K562 (cell line): Measurements from ENCODE around the gene SPATA3. TPM values are rescaled to one million over a fixed set of nuclear protein-coding genes. Genes with fewer than 3 reads are reported as not detected.

Experiments
- ATAC-seq: fragments of 200-7000 bp; cut with Tn5 transposase; 3 replicates; pipeline ENCODE4 v1.9.1; 2020; ENCODE audit warnings: moderate library complexity
- BruUV-seq: library from RNA; stranded (reverse); fragments of 400-500 nt; replicated peaks from 2 replicates; lab custom pipeline; 2021; lab: Mats Ljungman, UMichigan
- CTCF ChIA-PET: fragments of 300-600 bp; formaldehyde crosslinking; extraction: SDS; loops from one replicate; lab custom pipeline; 2021; ENCODE audit warnings: low intra/inter-chr PET ratio; lab: Yijun Ruan, JAX
- POLR2A ChIA-PET: fragments of 300-600, 350-650 bp; sonication (Branson Sonifier 250); formaldehyde crosslinking; extraction: SDS; loops from one replicate; lab custom pipeline; 2021; ENCODE audit warnings: antibody characterized with exemption, inconsistent platforms; lab: Yijun Ruan, JAX
- DNase-seq, 4 experiments: peaks; one replicate each; pipeline versions ENCODE4 v3.0.0 to v3.0.0-alpha.2; 2011 to 2018; ENCODE audit warnings: low spot score in 3 of 4, mixed read lengths in 3 of 4; ENCODE audit errors: extremely low read depth in 1 of 4
- FAIRE-seq: peaks from 2 replicates; lab custom pipeline; 2011; peaks lifted over from hg19 to GRCh38; lab: Jason Lieb, UNC
- H2AFZ ChIP-seq: 2 replicates; pipeline ENCODE4 v1.6.0; 2011; ENCODE audit warnings: low read depth, low read length, control low read depth, inconsistent platforms
- H3K27ac ChIP-seq: fragments of 200-600 bp; 3 replicates; pipeline ENCODE4 v1.8.0; 2011; ENCODE audit warnings: low read depth, mild to moderate bottlenecking, control low read depth, inconsistent platforms, low read length, moderate library complexity, mixed read lengths; ENCODE audit errors: extremely low read depth
- H3K27me3 ChIP-seq, 2 experiments: fragments of 300-600 bp in 1 of 2; 2 replicates in 1 of 2; 3 replicates in 1 of 2; pipeline versions ENCODE4 v1.6.0 to v1.8.0; 2011; ENCODE audit warnings: inconsistent platforms in 2 of 2, low read length in 2 of 2, mild to moderate bottlenecking in 1 of 2, mixed read lengths in 1 of 2, moderate library complexity in 1 of 2; ENCODE audit not compliant: control insufficient read depth in 2 of 2, insufficient read depth in 2 of 2
- H3K36me3 ChIP-seq: fragments of 300-600 bp; 3 replicates; pipeline ENCODE4 v1.8.0; 2011; ENCODE audit warnings: mild to moderate bottlenecking, low read length, inconsistent platforms; ENCODE audit not compliant: control insufficient read depth, insufficient read depth
- H3K4me1 ChIP-seq, 2 experiments: fragments of 200-600 bp in 1 of 2; replicated peaks in 1 of 2; 2 replicates in 1 of 2; 3 replicates in 1 of 2; pipeline versions ENCODE4 v1.5.1 to v1.8.0; 2011; ENCODE audit warnings: inconsistent platforms in 2 of 2, low read length in 2 of 2, mild to moderate bottlenecking in 1 of 2, mixed read lengths in 1 of 2, moderate library complexity in 1 of 2; ENCODE audit not compliant: control insufficient read depth in 2 of 2, insufficient read depth in 2 of 2
- H3K4me2 ChIP-seq: 2 replicates; pipeline ENCODE4 v1.6.1; 2011; ENCODE audit warnings: low read length, control low read depth, inconsistent platforms, mixed read lengths; ENCODE audit not compliant: insufficient read depth
- H3K4me3 ChIP-seq: fragments of 200-600 bp; sonication (generic), shearing (Covaris generic); 2 replicates; pipeline ENCODE4 v1.5.1; 2016; ENCODE audit warnings: control low read depth, inconsistent platforms
- H3K79me2 ChIP-seq: fragments of 200-600 bp; 3 replicates; pipeline ENCODE4 v1.8.0; 2011; ENCODE audit warnings: low read length, inconsistent platforms; ENCODE audit not compliant: control insufficient read depth, insufficient read depth
- H3K9ac ChIP-seq, 2 experiments: 2 replicates each; pipeline versions ENCODE4 v1.6.0 to v1.6.1; 2011; ENCODE audit warnings: low read depth in 2 of 2, low read length in 2 of 2, control low read depth in 1 of 2, inconsistent platforms in 1 of 2, mild to moderate bottlenecking in 1 of 2, mixed read lengths in 1 of 2; ENCODE audit not compliant: insufficient read depth in 1 of 2
- H3K9me1 ChIP-seq: one replicate; pipeline ENCODE4 v1.6.0; 2011; ENCODE audit warnings: inconsistent platforms, mild to moderate bottlenecking, low read length, moderate library complexity; ENCODE audit not compliant: control insufficient read depth, insufficient read depth
- H3K9me3 ChIP-seq: replicated peaks from 2 replicates; pipeline ENCODE4 v1.5.1; 2011; ENCODE audit warnings: low read depth, low read length, inconsistent platforms; ENCODE audit not compliant: control insufficient read depth, insufficient read depth
- H4K20me1 ChIP-seq: replicated peaks from 2 replicates; pipeline ENCODE4 v1.6.1; 2011; ENCODE audit warnings: low read length, inconsistent platforms, mixed read lengths; ENCODE audit not compliant: control insufficient read depth, insufficient read depth
- ADNP ChIP-seq: fragments of 200-800 bp; sonication (Bioruptor generic); IDR thresholded peaks from 2 replicates; pipeline ENCODE4 v1.6.1; 2016; ENCODE audit warnings: missing genetic modification characterization, missing compliant biosample characterization
- CEBPB ChIP-seq: fragments of 450-650 bp; IDR thresholded peaks from 2 replicates; pipeline ENCODE4 v1.6.1; 2016; ENCODE audit warnings: missing genetic modification characterization, missing compliant biosample characterization
- CEBPG ChIP-seq, 3 experiments: fragments of 200-800 bp in 1 of 3; sonication (Bioruptor generic) in 1 of 3; sonication (generic) in 1 of 3; formaldehyde crosslinking in 1 of 3; IDR thresholded peaks in 2 of 3; conservative IDR thresholded peaks in 1 of 3; 2 replicates each; pipeline versions ENCODE4 v1.6.1 to v1.8.0; 2016 to 2022; ENCODE audit warnings: missing compliant biosample characterization in 2 of 3, missing genetic modification characterization in 2 of 3, mild to moderate bottlenecking in 1 of 3, missing genetic modification reagents in 1 of 3
- FIP1L1 ChIP-seq: fragments of 200-400 bp; formaldehyde crosslinking; IDR thresholded peaks from 2 replicates; pipeline ENCODE4 v1.6.1; 2018; ENCODE audit warnings: mild to moderate bottlenecking, low read depth, low read length; ENCODE audit not compliant: poor library complexity, severe bottlenecking
- SRSF9 ChIP-seq: fragments of 200-400 bp; formaldehyde crosslinking; IDR thresholded peaks from 2 replicates; pipeline ENCODE4 v1.6.1; 2017; ENCODE audit warnings: low read depth, low read length, borderline replicate concordance
- VEZF1 ChIP-seq: fragments of 200-800 bp; sonication (Bioruptor generic); IDR thresholded peaks from 2 replicates; pipeline ENCODE4 v1.6.1; 2017; ENCODE audit warnings: missing genetic modification characterization, missing compliant biosample characterization
- WGBS: fragments of 100-300 bp; shearing (Covaris generic); methylation state at CpG from one replicate; pipeline ENCODE4 v1.1.6; 2016; ENCODE audit warnings: low coverage, mixed read lengths; ENCODE audit not compliant: insufficient coverage; ENCODE audit errors: missing lambda C conversion rate; 5-methylcytosine and 5-hydroxymethylcytosine counted together
- in situ Hi-C: fragments of 300-500 bp; cut with MboI; formaldehyde crosslinking; loops from 4 replicates; pipeline ENCODE4 v1.15.0; 2018; ENCODE audit warnings: inconsistent platforms, mixed read lengths
- intact Hi-C: fragments of 100-400 bp; cut with micrococcal nuclease; formaldehyde crosslinking; loops from 2 replicates; pipeline ENCODE4 v1.14.2; 2022
- polyA plus RNA-seq, 8 experiments: library from polyadenylated mRNA; depleted of rRNA in 4 of 8; stranded (reverse) in 5 of 8; unstranded in 3 of 8; fragments of >200 nt; fragmentation: Nextera tagmentation in 2 of 8; fragmentation: Illumina TruSeq in 1 of 8; extraction: Ambion mirVana in 2 of 8; extraction: Trizol in 1 of 8; gene quantifications; 2 replicates each; pipeline versions ENCODE4 v1.2.1 to v1.2.3, GENCODE V29; 2011 to 2014; ENCODE audit warnings: inconsistent platforms in 1 of 8, missing spikeins in 1 of 8
- total RNA-seq, 7 experiments: library from RNA; depleted of rRNA in 6 of 7; stranded (reverse); fragments of >200 nt in 6 of 7; fragmentation: Illumina TruSeq in 2 of 7; extraction: Trizol in 2 of 7; gene quantifications; 2 replicates each; pipeline versions ENCODE4 v1.2.1 to v1.2.3, GENCODE V29; 2011 to 2021; ENCODE audit warnings: low replicate concordance in 1 of 7

The SPATA3 gene
- total and polyA plus RNA-seq, 9 of the 15 experiments (the other 6 are each of a cell fraction or from before 2014, with no cell fraction given): not detected

GRCh38 chr2:231015926-231016325 lies 20.0 kb downstream of the SPATA3 start (continued):
- TF ChIP-seq VEZF1: no peak
- no peak for TF ChIP-seq FIP1L1

- no peak overlapping the region for H3K4me3 ChIP-seq
- no peak overlapping the region for H3K9ac ChIP-seq
- no TSS peak for BruUV-seq
- no peaks in the 10 kb centered on the region for H3K79me2 ChIP-seq
- no peaks in the 10 kb centered on the region for H3K36me3 ChIP-seq
- H3K4me2 ChIP-seq: no peak overlapping the region
- no peaks in the 10 kb centered on the region; the same call in 1 of the 2 replicates for H4K20me1 ChIP-seq
- 4% methylated on average over 3 of the region's 6 CpGs for WGBS
- CTCF ChIA-PET: no interaction called here
- H3K9me1 ChIP-seq: no peaks in the 10 kb centered on the region
- in situ Hi-C loops (no loop called here), intact Hi-C loops (no loop called here)
- POLR2A ChIA-PET: no interaction called here
- DNase-seq: no peak
- TF ChIP-seq CEBPG (CRISPR knock-in tag; IDR thresholded peaks at IDR 0.05) (no peak), CEBPG (tag; conservative IDR thresholded peaks at IDR 0.05 in 1 of 2, IDR thresholded peaks at IDR 0.05 in 1 of 2) (peak; percentile 40 to 47; a peak in 2 of 4 replicates), SRSF9 (no peak), ADNP (tag) (no peak), CEBPB (tag) (peak; percentile 24; the same call in 1 of the 2 replicates)
- no peaks in the 10 kb centered on the region for H3K9me3 ChIP-seq
- FAIRE-seq: no peak
- no peak for ATAC-seq
- peaks cover 0 to 2% of the 10 kb centered on the region in 2 experiments; a peak in 4 of 5 replicates for H3K27me3 ChIP-seq
- no peak overlapping the region for H2AFZ ChIP-seq
- H3K27ac ChIP-seq: no peak overlapping the region
- no peaks in the 10 kb centered on the region for H3K4me1 ChIP-seq
Observed at GRCh38 chr2:231016566-231017230, 20.8 kb downstream of the SPATA3 start.
